22Rv1 (cell line): ENCODE measurements around the gene LGR5.

ENCODE experiments used
- H3K27ac ChIP-seq: fragments of 450-650 bp; 2 replicates; pipeline ENCODE4 v1.5.1; 2017
- ZFX ChIP-seq: fragments of 450-650 bp; IDR thresholded peaks from 2 replicates; pipeline ENCODE4 v1.6.1; 2017; ENCODE audit warnings: antibody characterized with exemption, borderline replicate concordance
- TF ChIP-seq, protein P1 (sequence below): fragments of 450-650 bp; IDR thresholded peaks from 2 replicates; pipeline ENCODE4 v1.5.1; 2017; ENCODE audit warnings: mild to moderate bottlenecking

LGR5 gene

DNA sequence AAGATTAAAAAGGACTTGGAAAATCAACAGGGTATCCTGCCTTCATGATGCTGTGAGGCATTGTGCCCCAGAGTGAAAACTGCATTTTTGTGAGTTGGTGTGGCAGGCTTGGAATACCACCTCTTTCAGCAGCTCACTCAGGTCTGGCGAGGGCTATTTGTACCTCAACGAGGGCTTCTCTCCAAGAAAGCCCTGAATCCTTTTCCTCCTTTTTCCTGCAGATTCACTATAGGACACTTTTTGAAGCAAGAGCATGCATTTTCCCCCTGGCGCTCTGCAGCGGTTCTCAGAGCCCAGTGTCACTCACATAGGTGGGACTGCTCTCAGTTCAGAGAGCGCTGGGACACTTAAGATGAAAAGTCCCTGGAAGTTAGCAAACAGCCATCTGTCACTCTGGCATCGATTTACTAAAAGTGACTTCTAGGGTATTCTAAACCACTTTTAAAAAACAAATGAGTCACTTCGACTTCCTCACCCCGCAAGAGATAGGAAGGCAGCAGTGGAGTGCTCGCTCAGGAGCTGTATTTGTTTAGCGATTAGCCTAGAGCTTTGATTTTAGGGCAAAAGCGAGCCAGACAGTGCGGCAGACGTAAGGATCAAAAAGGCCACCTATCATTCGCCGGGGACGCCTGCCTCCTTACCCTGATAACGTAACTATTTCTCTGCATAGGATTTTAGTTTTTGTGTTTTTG lies 782 bp upstream of the LGR5 start:
- no peak for TF ChIP-seq ZFX
- TF ChIP-seq, protein P1, sequence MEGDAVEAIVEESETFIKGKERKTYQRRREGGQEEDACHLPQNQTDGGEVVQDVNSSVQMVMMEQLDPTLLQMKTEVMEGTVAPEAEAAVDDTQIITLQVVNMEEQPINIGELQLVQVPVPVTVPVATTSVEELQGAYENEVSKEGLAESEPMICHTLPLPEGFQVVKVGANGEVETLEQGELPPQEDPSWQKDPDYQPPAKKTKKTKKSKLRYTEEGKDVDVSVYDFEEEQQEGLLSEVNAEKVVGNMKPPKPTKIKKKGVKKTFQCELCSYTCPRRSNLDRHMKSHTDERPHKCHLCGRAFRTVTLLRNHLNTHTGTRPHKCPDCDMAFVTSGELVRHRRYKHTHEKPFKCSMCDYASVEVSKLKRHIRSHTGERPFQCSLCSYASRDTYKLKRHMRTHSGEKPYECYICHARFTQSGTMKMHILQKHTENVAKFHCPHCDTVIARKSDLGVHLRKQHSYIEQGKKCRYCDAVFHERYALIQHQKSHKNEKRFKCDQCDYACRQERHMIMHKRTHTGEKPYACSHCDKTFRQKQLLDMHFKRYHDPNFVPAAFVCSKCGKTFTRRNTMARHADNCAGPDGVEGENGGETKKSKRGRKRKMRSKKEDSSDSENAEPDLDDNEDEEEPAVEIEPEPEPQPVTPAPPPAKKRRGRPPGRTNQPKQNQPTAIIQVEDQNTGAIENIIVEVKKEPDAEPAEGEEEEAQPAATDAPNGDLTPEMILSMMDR, result no peak
- no peak overlapping the region for H3K27ac ChIP-seq

DNA sequence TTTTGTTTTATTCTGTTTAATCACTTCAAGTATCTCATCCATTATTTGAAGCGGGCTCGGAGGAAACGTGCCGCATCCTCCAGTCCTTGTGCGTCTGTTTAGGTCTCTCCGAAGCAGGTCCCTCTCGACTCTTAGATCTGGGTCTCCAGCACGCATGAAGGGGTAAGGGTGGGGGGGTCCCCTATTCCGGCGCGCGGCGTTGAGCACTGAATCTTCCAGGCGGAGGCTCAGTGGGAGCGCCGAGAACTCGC lies 311 bp upstream of the LGR5 start:
- TF ChIP-seq, protein P1, result no peak
- no peak for TF ChIP-seq ZFX
- H3K27ac ChIP-seq, result no peak overlapping the region

DNA sequence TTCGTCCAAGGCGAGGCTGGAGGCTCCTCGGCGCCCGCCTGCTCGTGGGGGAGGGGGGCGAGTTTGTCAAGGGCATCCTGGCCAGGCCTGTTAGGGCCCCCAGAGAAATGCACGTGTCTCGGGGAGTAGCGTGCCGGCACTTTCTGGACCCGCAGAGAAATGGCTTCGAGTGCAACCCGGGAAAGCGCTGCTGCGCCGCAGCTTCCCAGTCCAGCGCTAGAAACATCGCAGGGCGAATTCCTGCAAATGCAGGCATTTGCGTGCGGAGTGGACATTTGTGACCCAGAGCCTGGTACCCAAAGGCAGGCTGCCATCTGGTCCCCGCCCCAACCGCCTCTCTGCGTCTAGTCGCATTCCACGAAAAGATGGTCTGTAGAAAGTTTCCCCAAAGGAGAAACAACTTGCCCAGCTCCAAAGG lies 756 bp downstream of the LGR5 start:
- no peak for TF ChIP-seq ZFX
- TF ChIP-seq, protein P1, result no peak
- H3K27ac ChIP-seq, result no peak overlapping the region

DNA sequence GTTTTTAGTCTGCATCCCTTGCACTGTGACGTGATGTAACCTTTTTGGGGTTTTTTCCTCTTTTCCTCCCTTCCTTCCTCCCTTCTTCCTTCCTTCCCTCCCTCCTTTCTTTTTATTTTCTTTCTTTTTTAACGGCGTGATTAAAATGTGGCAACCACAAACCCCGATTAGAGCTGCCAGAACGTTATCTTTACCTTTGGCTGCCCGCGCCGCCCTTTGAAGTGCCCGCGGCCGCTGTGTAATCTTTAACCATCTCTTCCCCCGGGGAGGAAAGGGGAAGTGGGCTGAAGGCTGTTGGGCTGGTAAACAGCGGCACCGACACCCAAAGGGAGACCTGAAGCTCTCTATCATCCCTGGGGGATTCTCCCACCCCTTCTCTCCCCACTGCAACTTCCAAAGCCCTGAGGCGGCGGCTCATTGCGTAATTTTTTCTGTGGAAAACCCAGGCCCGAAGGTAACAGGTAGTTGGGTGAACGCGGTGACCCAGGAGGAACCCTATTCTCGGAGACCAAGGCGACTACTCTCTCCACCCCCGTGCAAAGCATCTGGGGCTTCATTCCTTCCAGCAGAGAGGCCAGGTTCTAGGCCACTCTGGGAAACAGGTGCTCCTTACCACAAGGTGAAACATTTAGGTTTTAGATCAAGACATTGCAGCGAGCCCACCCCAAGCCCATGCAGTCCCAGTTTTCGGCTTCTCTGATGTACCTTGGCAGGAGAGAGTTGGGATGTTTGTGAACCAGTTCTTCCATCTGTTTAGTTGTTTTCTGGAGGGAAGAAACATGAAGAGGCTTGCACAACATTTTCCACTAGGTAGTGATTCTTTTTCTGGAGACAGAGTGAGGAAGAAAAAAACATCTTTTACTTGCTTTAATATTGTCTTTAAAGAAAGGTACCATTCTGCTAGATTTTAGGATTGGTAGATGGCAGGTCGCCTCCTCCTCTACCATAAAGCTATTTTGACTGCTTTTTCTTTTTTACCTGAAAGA lies 1.5 kb downstream of the LGR5 start:
- TF ChIP-seq, protein P1, result no peak
- TF ChIP-seq ZFX, result no peak

DNA sequence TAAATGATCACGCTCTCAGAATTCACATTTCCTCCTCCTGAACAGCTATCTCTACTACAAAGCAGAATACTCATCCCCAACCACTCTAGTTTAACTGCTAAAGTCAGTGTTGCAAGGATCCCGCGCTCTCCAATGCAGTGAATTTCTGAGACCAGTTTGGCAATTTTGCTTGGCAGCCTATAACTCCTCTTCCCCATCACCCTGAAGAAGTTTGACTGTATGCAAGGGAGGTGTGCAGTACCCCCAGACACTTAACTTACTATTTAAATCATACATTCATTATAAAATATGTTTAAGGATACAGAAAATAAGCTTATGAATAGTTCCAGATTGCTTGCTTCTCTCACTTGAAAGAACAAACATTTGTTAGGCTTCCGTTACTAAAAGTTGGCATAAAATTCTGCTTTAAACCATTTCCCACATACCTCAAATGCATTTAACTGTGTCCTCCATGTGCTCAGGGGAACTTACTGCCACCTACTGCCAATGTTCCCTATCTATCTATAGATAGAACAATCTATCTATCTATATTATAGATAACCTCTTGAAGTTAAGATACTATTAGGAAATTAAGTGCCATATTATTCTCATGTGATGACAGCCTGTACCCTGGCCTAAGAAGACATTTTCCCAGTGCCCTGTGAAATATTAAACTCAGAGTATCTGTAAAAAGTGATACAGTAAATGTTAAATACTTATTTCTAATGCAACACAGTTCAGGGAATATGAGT lies 2.4 kb downstream of the LGR5 start:
- no peak overlapping the region for H3K27ac ChIP-seq
- TF ChIP-seq, protein P1, result peak; percentile 32; the same call in 1 of the 2 replicates
- no peak for TF ChIP-seq ZFX

More for the DNA sequence above, 1.5 kb downstream of the LGR5 start:
- H3K27ac ChIP-seq, result no peak overlapping the region

DNA sequence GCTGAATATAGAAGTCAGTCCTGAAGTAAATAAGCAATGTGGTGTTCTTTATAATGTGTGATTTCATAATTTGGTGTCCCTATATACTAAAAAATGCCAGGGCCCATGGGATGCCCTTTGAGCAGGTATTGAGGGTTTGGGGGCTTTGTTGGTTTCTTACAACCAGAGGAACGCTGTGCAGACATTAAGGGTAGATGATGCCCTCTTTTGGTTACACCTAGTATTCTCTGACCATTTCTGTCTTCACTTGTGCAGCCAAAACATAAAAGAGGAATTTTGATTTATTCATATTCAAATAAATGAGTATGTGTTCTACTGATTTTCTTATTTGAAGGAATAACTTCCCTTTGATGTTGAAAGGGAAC lies 3.0 kb downstream of the LGR5 start:
- TF ChIP-seq ZFX, result no peak
- TF ChIP-seq, protein P1, result no peak
- H3K27ac ChIP-seq, result no peak overlapping the region
